Astrocyte of the spinal cord (primary cell): ENCODE results near the gene PRKCA.

ENCODE experiments used
- DNase-seq: peaks from one replicate; pipeline ENCODE4 v3.0.0; 2011; ENCODE audit warnings: low read depth, low spot score
- H3K4me3 ChIP-seq: 2 replicates; pipeline ENCODE4 v1.5.1; 2011; ENCODE audit warnings: low read depth, mild to moderate bottlenecking, low read length, moderate library complexity
- CTCF ChIP-seq: IDR thresholded peaks from 2 replicates; pipeline ENCODE4 v1.5.1; 2012; ENCODE audit warnings: low read depth, mild to moderate bottlenecking, low read length, inconsistent platforms
- in situ Hi-C: cut with HindIII; loops from 2 replicates; pipeline ENCODE4 v1.10.0; 2017; ENCODE audit warnings: low sequenced_read_pairs

The PRKCA gene

GRCh38 chr17:66748578-66748977, 446.2 kb downstream of the PRKCA start:
- in situ Hi-C loops, result no loop called here
- H3K4me3 ChIP-seq, result no peak overlapping the region
- DNase-seq, result no peak
- TF ChIP-seq CTCF, result no peak

- DNase-seq, result no peak
- in situ Hi-C loops, result no loop called here
- no peak overlapping the region for H3K4me3 ChIP-seq
- no peak for TF ChIP-seq CTCF
Measured at GRCh38 chr17:66749217-66749832, 446.9 kb downstream of the PRKCA start.

GRCh38 chr17:66750116-66750515, 447.7 kb downstream of the PRKCA start:
- H3K4me3 ChIP-seq, result no peak overlapping the region
- in situ Hi-C loops, result no loop called here
- TF ChIP-seq CTCF, result no peak
- DNase-seq, result no peak

GRCh38 chr17:66750781-66751543, 448.5 kb downstream of the PRKCA start:
- in situ Hi-C loops, result no loop called here
- no peak overlapping the region for H3K4me3 ChIP-seq
- TF ChIP-seq CTCF, result no peak
- no peak for DNase-seq

- no peak for DNase-seq
- no peak for TF ChIP-seq CTCF
- in situ Hi-C loops, result no loop called here
- H3K4me3 ChIP-seq, result no peak overlapping the region
Measured at GRCh38 chr17:66751771-66752170, 449.4 kb downstream of the PRKCA start.

- in situ Hi-C loops, result no loop called here
- H3K4me3 ChIP-seq, result no peak overlapping the region
- no peak for TF ChIP-seq CTCF
- DNase-seq, result no peak
Measured at GRCh38 chr17:66752411-66752810, 450.0 kb downstream of the PRKCA start.
